Left ventricle myocardium inferior (tissue), 1 donor: ENCODE results near the gene NAB1. TPM values are rescaled to one million over a fixed set of nuclear protein-coding genes. Genes with fewer than 3 reads are reported as not detected.

Experiments used
- DNase-seq: peaks from one replicate; pipeline ENCODE4 v3.0.0-alpha.2; 2020
- H3K27ac ChIP-seq: fragments of 200-600 bp; replicated peaks from 2 replicates; pipeline ENCODE4 v1.8.0; 2021
- H3K27me3 ChIP-seq: fragments of 200-600 bp; 2 replicates; pipeline ENCODE4 v1.8.0; 2021; ENCODE audit warnings: low read depth
- H3K36me3 ChIP-seq: fragments of 200-600 bp; 2 replicates; pipeline ENCODE4 v1.8.0; 2021
- H3K4me1 ChIP-seq: fragments of 200-600 bp; 2 replicates; pipeline ENCODE4 v1.8.0; 2021
- H3K4me3 ChIP-seq: fragments of 200-600 bp; 2 replicates; pipeline ENCODE4 v1.8.0; 2021; ENCODE audit warnings: mild to moderate bottlenecking, moderate library complexity
- H3K9me3 ChIP-seq: fragments of 200-600 bp; replicated peaks from 2 replicates; pipeline ENCODE4 v1.8.0; 2021
- CTCF ChIP-seq: fragments of 200-600 bp; IDR thresholded peaks from 2 replicates; pipeline ENCODE4 v1.8.0; 2021; ENCODE audit warnings: antibody characterized with exemption, mild to moderate bottlenecking, borderline replicate concordance
- intact Hi-C: fragments of 100-400 bp; cut with micrococcal nuclease; formaldehyde crosslinking; loops from one replicate; pipeline ENCODE4 v1.11.0; 2022
- total RNA-seq: library from RNA; stranded (reverse); fragmentation: NEBNext Ultra II Directional; extraction: Animal tissue kit (Norgen Biotek cat#: 25700); gene quantifications from one replicate; pipeline ENCODE4 v1.2.1, GENCODE V29; 2021
- donor health status: DM: no; HTN: yes; CAD: no; lungs with severe emphysema.

The NAB1 gene
- total RNA-seq, 1 donor from 2014 or later = 30.2 TPM

GRCh38 chr2:190646780-190647522, 1.9 kb upstream of the NAB1 start:
- intact Hi-C loops = loop anchor here (10.0 kb wide), 1 partner anchor 62 kb away; no protein-coding TSS in a partner anchor
- peaks cover 42% of the 10 kb centered on the region for H3K4me1 ChIP-seq

GRCh38 chr2:190648289-190649034, 421 bp upstream of the NAB1 start:
- intact Hi-C loops = loop anchor here (10.0 kb wide), 1 partner anchor 64 kb away; no protein-coding TSS in a partner anchor
- peak overlapping the region; percentile 98 for H3K27ac ChIP-seq
- peak overlapping the region; percentile 94 for H3K4me3 ChIP-seq
- TF ChIP-seq CTCF = peak; percentile 7
- H3K4me1 ChIP-seq = peaks cover 57% of the 10 kb centered on the region
- peak; percentile 94 for DNase-seq
- no peaks in the 10 kb centered on the region for H3K27me3 ChIP-seq
- no peaks in the 10 kb centered on the region for H3K9me3 ChIP-seq
- no peaks in the 10 kb centered on the region for H3K36me3 ChIP-seq

More at GRCh38 chr2:190646780-190647522, 1.9 kb upstream of the NAB1 start:
- H3K36me3 ChIP-seq = no peaks in the 10 kb centered on the region
- peak overlapping the region; percentile 94 for H3K4me3 ChIP-seq
- DNase-seq = no peak
- no peaks in the 10 kb centered on the region for H3K27me3 ChIP-seq
- TF ChIP-seq CTCF = no peak
- no peaks in the 10 kb centered on the region for H3K9me3 ChIP-seq
- H3K27ac ChIP-seq = peak overlapping the region; percentile 98

GRCh38 chr2:190649798-190650390, 1.0 kb downstream of the NAB1 start:
- no peaks in the 10 kb centered on the region for H3K9me3 ChIP-seq
- H3K27me3 ChIP-seq = no peaks in the 10 kb centered on the region
- no peak for TF ChIP-seq CTCF
- intact Hi-C loops = loop anchor here (5.0 to 10.0 kb wide), 2 partner anchors 65 to 118 kb away; partner anchors contain the start of gene NEMP2
- no peak for DNase-seq
- H3K4me1 ChIP-seq = peaks cover 72% of the 10 kb centered on the region
- H3K27ac ChIP-seq = peak overlapping the region; percentile 98
- H3K36me3 ChIP-seq = no peaks in the 10 kb centered on the region
- H3K4me3 ChIP-seq = peak overlapping the region; percentile 94

GRCh38 chr2:190651413-190651812, 2.5 kb downstream of the NAB1 start:
- no peak for TF ChIP-seq CTCF
- H3K36me3 ChIP-seq = no peaks in the 10 kb centered on the region
- intact Hi-C loops = loop anchor here (5.0 kb wide), 1 partner anchor 119 kb away; the partner anchor contains the start of gene NEMP2
- H3K27me3 ChIP-seq = no peaks in the 10 kb centered on the region
- no peaks in the 10 kb centered on the region for H3K9me3 ChIP-seq
- H3K27ac ChIP-seq = peak overlapping the region; percentile 98
- no peak for DNase-seq
- peak overlapping the region; percentile 94 for H3K4me3 ChIP-seq
- peaks cover 87% of the 10 kb centered on the region for H3K4me1 ChIP-seq

GRCh38 chr2:190653231-190653630, 4.3 kb downstream of the NAB1 start:
- Histone ChIP-seq H3K4me1 (peaks cover 92% of the 10 kb centered on the region), H3K4me3 (peak overlapping the region; percentile 7), H3K36me3 (no peaks in the 10 kb centered on the region), H3K27ac (peak overlapping the region; percentile 2), H3K27me3 (no peaks in the 10 kb centered on the region), H3K9me3 (no peaks in the 10 kb centered on the region)
- intact Hi-C loops = loop anchor here (5.0 kb wide), 1 partner anchor 121 kb away; the partner anchor contains the start of gene NEMP2
- DNase-seq = no peak
- TF ChIP-seq CTCF = no peak
